Pons (tissue), 1 donor: ENCODE measurements around the gene GOLGA6C.
"Not testable (repeated sequence)": the region's sequence is repeated elsewhere in the genome, so short reads cannot be mapped to it uniquely, and the experiment has no call there.

Experiments
- DNase-seq: peaks from one replicate; pipeline ENCODE4 v3.0.0-alpha.2; 2016; ENCODE audit warnings: low spot score

The GOLGA6C gene

DNA sequence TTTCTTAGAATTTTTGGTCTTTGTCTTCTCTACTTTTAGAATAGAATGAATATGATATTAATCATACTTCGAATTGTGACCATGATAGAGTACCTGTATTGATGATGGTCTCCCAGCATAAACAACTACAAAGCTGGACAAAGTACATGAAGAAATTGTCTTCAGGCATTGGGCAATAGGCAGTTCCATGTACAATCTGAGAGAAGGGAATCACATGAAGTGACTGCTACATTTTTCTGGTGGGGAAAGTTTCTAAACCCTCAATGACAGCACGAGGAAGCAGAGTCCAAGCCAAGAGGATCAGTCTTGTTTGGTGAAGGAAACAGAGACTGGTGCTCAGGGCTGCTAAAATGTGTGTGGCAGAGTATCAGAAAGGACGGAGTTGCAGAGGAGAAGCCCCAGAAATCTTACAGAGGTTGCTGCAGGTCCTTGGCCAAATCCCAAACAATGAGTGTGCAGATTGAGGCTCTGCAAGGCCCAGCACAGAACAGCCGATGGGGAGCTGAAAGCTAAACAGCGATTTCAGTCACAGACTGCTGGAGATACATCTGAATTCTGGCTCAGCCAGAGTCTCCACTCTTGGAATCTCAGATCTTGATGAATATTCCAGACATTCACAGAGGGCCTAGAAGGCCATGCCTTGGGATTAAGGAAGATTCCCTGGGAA, 61.2 kb downstream of the GOLGA6C start:
- DNase-seq = not testable (repeated sequence)
